HG03460 (cell line): ENCODE data around the gene BPI.
"Not testable (repeated sequence)": the region's sequence is repeated elsewhere in the genome, so short reads cannot be mapped to it uniquely, and the experiment has no call there.

Experiments
- ATAC-seq: cut with Tn5 transposase; IDR thresholded peaks from one replicate; pipeline ENCODE4 v1.9.1; 2021; ENCODE audit not compliant: unreplicated experiment

Gene BPI

DNA sequence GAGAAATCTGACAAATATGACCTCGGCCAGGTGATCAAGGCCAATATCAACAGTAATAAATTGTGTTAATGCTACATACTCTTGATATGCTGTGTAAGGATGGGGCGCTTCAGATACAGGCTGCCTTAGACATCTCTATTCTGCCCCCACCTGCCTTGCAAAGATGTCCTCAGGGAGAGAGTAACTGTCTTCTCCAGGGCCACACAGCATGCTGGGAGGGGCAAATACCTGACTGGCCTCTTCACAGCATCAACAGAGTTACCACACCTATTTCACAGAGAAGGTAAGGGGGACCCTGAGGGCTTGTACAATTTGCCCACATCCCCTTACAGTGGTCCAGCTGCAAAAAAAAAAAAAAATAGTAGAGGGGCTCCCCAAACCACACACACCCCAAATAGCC is 26.3 kb upstream of the BPI start:
- ATAC-seq, result no peak

DNA sequence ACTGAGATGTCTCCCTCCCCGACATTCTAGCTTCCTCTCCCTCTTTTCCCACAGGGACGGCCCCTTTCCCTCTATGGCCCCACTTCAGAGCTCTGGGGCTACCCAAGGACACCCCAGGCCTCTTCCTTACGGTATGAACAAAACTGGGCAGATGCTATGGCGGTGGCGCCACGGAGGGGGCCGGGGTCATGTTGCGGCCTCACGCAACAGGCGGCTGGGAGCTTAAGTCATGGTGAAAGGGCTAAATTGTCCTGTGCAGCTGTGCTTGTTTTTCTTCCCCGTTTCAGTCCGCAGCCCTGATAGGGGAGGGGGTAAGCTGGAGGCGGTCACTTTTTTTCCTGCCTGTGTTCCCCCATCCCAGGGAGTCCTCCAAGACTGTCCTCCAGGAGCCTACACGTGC is 25.8 kb upstream of the BPI start:
- ATAC-seq, result no peak

DNA sequence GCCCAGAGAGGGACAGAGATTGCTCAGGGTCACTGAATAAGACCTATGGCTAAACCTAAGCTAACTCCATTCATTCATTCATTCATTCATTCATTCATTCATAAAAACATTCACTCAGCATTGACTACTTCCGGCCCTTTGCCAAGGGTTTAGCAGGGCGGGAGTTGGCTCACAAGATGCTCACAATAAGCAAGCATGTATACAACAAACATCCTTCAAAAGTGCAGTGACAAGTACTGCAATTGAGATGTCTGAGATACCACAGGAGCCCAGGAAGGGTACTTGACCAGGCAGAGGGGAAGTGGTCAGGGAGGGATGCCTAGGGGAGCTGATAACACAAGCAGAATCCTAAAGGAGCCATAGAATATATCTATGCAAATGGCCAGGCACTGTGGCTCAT is 25.2 kb upstream of the BPI start:
- ATAC-seq, result no peak

DNA sequence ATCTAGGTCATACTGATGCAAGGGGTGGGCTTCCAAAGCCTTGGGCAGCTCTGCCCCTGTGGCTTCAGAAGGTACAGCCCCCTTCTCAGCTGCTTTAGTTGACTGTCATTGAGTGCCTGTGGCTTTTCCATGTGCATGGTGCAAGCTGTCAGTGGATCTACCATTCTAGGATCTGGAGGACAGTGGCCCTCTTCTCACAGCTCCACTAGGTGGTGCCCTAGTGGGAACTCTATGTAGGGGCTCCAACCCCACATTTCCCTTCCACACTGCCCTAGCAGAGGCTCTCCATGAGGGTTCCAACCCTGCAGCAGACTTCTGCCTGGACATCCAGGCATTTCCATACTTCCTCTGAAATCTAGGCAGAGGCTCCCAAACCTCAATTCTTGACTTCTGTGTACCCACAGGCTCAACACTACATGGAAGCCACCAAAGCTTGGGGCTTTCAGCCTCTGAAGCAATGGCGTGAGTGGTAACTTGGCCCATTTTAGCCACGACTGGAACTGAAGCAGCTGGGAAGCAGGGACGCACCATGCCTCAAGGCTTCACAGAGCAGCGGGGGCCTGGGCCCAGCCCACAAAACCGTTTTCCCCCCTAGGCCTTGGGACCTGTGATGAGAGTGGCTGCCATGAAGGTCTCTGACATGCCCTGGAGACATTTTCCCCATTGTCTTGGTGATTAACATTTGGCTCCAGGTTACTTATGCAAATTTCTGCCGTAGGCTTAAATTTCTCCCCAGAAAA is 22.6 kb upstream of the BPI start:
- ATAC-seq, result not testable (repeated sequence)

GRCh38 chr20:38283236-38283635 is 20.7 kb upstream of the BPI start:
- ATAC-seq, result no peak

DNA sequence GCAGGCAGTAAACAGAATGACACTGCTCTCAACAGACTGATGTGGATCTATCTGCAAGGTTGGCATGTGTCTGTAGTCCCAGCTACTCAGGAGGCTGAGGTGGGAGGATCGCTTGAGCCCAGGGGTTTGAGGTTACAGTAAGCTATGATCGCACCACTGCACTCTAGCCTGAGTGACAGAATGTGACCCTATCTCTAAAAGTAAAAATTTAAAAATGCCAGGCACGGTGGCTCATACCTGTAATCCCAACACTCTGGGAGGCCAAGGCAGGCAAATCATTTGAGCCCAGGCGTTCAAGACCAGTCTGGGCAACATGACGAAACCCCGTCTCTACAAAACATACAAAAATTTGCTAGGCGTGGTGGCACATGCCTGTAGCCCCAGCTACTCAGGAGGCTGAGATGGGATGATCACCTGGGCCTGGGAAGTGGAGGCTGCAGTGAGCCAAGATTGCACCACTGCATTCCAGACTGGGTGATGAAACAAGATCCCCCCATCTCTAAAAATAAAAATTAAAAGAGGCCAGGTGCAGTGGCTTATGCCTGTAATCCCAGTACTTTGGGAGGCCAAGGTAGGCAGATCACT is 19.8 kb upstream of the BPI start:
- not testable (repeated sequence) for ATAC-seq

- ATAC-seq, result no peak
Measured at GRCh38 chr20:38284893-38285444, 19.0 kb upstream of the BPI start.

- ATAC-seq, result no peak
Measured at GRCh38 chr20:38286586-38287531, 17.1 kb upstream of the BPI start.

- ATAC-seq, result no peak
Measured at GRCh38 chr20:38290829-38291814, 12.8 kb upstream of the BPI start.

GRCh38 chr20:38291966-38292365 is 12.0 kb upstream of the BPI start:
- no peak for ATAC-seq

DNA sequence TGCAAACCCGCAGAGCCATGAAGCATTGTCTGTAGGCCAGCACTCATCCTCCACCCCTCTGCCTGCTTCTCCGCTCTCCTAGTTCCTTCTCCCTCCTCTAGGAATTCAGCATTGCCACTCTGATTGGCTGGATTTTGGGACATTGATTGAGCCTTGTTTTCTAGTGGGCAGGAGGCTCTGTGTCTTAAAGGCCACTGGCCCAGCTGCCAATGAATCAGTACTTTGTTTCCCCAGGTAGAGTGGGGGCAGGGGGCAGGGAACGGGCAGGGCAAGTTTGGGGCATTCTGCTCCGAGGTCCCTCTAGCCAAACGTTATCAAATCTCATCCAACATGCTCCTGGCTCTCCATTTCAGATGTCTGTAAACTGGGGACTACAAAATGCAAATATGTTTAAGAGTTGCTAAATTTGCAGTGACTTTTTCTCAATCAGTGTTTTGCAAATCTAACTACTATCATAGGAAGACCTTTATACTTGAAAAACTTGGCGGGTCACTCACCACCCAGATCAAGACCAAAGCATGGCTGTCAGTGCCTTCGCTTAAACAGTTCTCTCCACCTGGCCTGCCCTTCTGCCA is 10.4 kb upstream of the BPI start:
- ATAC-seq, result no peak

- ATAC-seq, result no peak
Measured at GRCh38 chr20:38294076-38294591, 9.8 kb upstream of the BPI start.

DNA sequence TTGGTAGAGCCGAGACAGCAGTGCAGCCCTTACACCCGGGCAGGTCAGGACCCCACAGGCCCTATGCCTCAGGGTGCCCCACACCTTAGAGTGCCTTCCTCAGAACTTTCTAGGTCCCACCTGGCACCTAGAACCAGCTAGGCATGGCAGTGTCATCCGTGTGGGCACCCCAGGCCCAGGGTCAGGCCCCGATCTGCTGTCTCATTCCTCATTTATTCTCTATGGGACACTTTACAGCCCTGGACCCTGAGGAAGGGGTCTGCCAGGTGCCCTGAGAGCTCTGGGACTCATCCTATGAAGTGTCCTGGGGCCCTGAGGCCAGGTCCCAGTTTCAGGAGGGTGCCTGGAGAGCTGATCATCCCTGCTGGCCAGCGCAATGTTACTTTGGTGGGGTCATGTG is 8.1 kb upstream of the BPI start:
- no peak for ATAC-seq

GRCh38 chr20:38296433-38296832 is 7.5 kb upstream of the BPI start:
- no peak for ATAC-seq

- ATAC-seq, result no peak
Measured at GRCh38 chr20:38297916-38298674, 5.9 kb upstream of the BPI start.

DNA sequence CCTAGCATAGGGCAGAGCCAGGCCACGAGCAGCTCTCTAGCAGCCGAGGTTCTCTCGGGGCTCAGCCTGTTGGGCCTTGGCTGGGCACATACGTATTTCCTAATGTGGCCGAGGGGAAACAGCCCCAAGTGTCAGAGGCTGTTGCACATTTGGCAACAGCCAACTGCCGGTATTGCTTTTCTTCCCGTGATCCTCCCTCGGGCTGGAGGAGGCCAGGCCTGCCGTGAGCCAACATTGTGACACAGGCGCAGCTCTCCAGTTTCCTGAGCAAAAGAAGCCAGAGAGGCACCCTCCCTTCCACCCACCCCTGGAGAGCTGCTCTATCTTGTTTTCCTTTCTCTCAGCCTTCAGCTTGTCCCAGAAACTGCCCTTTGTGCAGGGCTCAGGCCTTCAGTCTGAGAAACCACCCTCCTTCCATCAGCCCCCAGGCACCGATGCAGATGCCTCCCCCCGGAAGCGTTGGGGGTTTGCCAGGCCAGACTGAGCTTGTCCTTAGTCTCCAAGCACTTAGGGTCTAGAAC is 5.1 kb upstream of the BPI start:
- ATAC-seq, result no peak

- ATAC-seq, result no peak
Measured at GRCh38 chr20:38299963-38300362, 4.0 kb upstream of the BPI start.

DNA sequence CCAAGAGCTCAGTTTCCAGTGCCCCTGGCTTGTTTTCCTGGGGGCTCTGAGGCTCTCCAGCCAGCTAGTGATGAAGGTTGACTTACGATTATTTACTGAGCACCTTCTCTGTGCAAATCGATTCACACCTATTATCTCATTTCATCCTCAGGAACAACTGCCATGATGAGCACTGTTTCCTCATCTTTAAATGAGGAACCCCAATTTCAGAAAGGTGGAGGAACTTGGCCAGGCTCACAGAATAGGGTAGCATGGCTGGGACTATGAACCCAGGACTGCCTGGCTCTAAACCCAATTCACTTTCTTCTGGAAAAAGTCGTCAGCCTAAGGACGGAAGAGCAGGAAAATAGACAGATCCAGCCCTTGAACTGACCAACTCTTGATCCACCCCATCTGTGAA is 3.5 kb upstream of the BPI start:
- no peak for ATAC-seq

- ATAC-seq, result no peak
Measured at GRCh38 chr20:38301309-38301708, 2.6 kb upstream of the BPI start.
